Memory B cell (primary cell): Measurements from ENCODE around the gene SDF4.

Source experiments
- ATAC-seq: fragments of 150-1000 bp; cut with Tn5 transposase; 2 replicates; pipeline ENCODE4 v1.10.0; 2021; ENCODE audit warnings: low read depth, mild to moderate bottlenecking, moderate library complexity
- DNase-seq, 2 donors: peaks; one replicate each; pipeline ENCODE4 v3.0.0; 2022; ENCODE audit warnings: low spot score in 2 of 2
- H3K27ac Mint-ChIP-seq: one replicate; pipeline ENCODE4 v1.8.0; 2022; ENCODE audit warnings: mild to moderate bottlenecking, moderate library complexity, mixed read lengths
- H3K27me3 Mint-ChIP-seq: one replicate; pipeline ENCODE4 v1.8.0; 2022; ENCODE audit warnings: mixed read lengths
- H3K36me3 Mint-ChIP-seq: one replicate; pipeline ENCODE4 v1.8.0; 2022; ENCODE audit warnings: mild to moderate bottlenecking, mixed read lengths
- H3K4me1 Mint-ChIP-seq: one replicate; pipeline ENCODE4 v1.8.0; 2022; ENCODE audit warnings: mixed read lengths
- H3K4me3 Mint-ChIP-seq: one replicate; pipeline ENCODE4 v1.8.0; 2022; ENCODE audit warnings: mild to moderate bottlenecking, moderate library complexity, mixed read lengths
- H3K9me3 Mint-ChIP-seq: one replicate; pipeline ENCODE4 v1.8.0; 2022; ENCODE audit warnings: mixed read lengths

Gene SDF4

DNA sequence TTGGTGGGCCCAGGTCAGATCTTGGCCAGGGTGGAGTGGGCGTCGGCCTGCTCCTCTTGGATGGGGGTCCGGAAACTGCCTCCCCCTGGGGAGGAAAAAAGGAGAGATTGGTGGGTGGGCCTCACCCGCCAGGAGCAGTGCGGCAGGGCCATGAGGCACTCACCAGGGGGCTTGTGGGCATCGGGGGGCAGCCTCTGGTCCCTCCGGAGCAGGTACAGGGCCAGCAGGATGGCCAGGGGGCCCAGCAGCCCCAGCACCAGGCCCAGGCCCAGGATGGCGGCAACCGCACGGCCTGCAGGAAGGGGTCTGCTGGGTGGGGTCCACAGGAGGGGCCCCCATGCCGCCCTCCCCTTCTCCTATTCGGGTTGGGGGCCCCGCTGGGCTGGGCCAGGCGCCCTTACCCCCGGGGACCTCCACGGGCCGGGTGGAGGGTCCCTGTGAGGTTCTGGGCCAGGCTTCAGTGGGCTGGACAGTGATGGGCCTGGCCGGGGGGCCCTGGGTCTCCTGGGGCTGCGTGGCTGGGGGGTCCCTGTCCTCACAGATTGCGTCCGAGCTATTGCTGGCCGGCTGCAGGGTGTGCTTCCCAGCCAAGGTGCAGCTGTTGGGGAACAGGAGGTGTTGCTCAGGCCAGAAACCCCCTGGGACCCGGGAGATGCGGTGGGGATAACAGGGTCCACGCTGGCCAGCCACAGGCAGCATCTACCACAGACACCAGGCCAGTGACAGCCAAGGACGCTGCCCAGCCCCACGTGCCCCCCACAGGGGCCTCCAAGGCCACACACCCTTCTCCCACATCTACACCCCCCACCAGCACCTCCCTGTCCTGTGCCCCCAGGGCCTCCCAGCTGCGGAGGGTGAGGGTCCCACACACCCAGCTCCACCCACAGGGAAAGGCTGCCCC is 20.0 kb downstream of the SDF4 start:
- peaks cover 7% of the 10 kb centered on the region for H3K27me3 Mint-ChIP-seq
- ATAC-seq, result no peak
- no peak overlapping the region for H3K27ac Mint-ChIP-seq
- H3K36me3 Mint-ChIP-seq, result peaks cover 2% of the 10 kb centered on the region
- no peak for DNase-seq
- H3K4me1 Mint-ChIP-seq, result peaks cover 27% of the 10 kb centered on the region
- no peaks in the 10 kb centered on the region for H3K9me3 Mint-ChIP-seq
- no peak overlapping the region for H3K4me3 Mint-ChIP-seq

GRCh38 chr1:1210726-1211540 is 20.9 kb downstream of the SDF4 start:
- no peak overlapping the region for H3K27ac Mint-ChIP-seq
- H3K9me3 Mint-ChIP-seq, result no peaks in the 10 kb centered on the region
- H3K4me3 Mint-ChIP-seq, result no peak overlapping the region
- peaks cover 29% of the 10 kb centered on the region for H3K4me1 Mint-ChIP-seq
- H3K36me3 Mint-ChIP-seq, result no peaks in the 10 kb centered on the region
- DNase-seq (no peak), ATAC-seq (no peak)
- peaks cover 7% of the 10 kb centered on the region for H3K27me3 Mint-ChIP-seq

- Mint-ChIP-seq H3K9me3 (no peaks in the 10 kb centered on the region), H3K36me3 (no peaks in the 10 kb centered on the region), H3K4me1 (peaks cover 23% of the 10 kb centered on the region), H3K4me3 (peak overlapping the region; percentile 75), H3K27ac (peak overlapping the region; percentile 60), H3K27me3 (peaks cover 7% of the 10 kb centered on the region)
- DNase-seq (no peak), ATAC-seq (peak; percentile 43)
These were observed 22.9 kb downstream of the SDF4 start for GRCh38 chr1:1208713-1209433.

DNA sequence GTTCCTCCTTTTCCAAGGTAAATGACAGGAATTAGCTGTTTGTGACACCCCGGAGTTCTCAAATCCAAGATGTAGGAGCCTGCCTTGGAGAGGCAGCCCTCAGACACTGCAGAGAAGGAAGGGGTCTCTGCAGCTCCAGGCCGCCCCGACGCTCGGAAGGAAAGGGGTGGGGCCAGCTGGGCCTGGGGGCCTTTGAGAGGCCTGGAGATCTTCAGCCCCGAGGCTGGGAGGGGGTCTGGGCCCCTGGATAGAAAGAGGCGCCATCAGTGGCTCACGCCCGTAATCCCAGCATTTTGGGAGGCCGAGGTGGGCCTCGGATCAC is 24.3 kb downstream of the SDF4 start:
- no peak overlapping the region for H3K4me3 Mint-ChIP-seq
- ATAC-seq, result no peak
- H3K27me3 Mint-ChIP-seq, result peaks cover 7% of the 10 kb centered on the region
- H3K9me3 Mint-ChIP-seq, result no peaks in the 10 kb centered on the region
- H3K27ac Mint-ChIP-seq, result peak overlapping the region; percentile 60
- no peaks in the 10 kb centered on the region for H3K36me3 Mint-ChIP-seq
- DNase-seq, result no peak
- peaks cover 23% of the 10 kb centered on the region for H3K4me1 Mint-ChIP-seq

- ATAC-seq (peak; percentile 9), DNase-seq (no peak)
- peaks cover 23% of the 10 kb centered on the region for H3K4me1 Mint-ChIP-seq
- peak overlapping the region; percentile 47 for H3K27ac Mint-ChIP-seq
- no peaks in the 10 kb centered on the region for H3K36me3 Mint-ChIP-seq
- peak overlapping the region; percentile 80 for H3K4me3 Mint-ChIP-seq
- H3K9me3 Mint-ChIP-seq, result no peaks in the 10 kb centered on the region
- peaks cover 7% of the 10 kb centered on the region for H3K27me3 Mint-ChIP-seq
These were observed 24.8 kb downstream of the SDF4 start for GRCh38 chr1:1206966-1207531.

GRCh38 chr1:1206376-1206965 is 25.3 kb downstream of the SDF4 start, which contains the start of gene TNFRSF18:
TSS of gene TNFRSF18 (minus strand) at chr1:1206592. CDS start at chr1:1206571, 21 bp downstream.
- Mint-ChIP-seq H3K4me3 (peak within 1 kb of the TSS; percentile 80), H3K36me3 (no peaks in the 10 kb centered on the region), H3K4me1 (peaks cover 23% of the 10 kb centered on the region), H3K27me3 (peaks cover 7% of the 10 kb centered on the region), H3K27ac (peak within 1 kb of the TSS; percentile 47), H3K9me3 (no peaks in the 10 kb centered on the region)
- DNase-seq (peak in 1 of 2 donors; percentile 59), ATAC-seq (peak; percentile 48)

DNA sequence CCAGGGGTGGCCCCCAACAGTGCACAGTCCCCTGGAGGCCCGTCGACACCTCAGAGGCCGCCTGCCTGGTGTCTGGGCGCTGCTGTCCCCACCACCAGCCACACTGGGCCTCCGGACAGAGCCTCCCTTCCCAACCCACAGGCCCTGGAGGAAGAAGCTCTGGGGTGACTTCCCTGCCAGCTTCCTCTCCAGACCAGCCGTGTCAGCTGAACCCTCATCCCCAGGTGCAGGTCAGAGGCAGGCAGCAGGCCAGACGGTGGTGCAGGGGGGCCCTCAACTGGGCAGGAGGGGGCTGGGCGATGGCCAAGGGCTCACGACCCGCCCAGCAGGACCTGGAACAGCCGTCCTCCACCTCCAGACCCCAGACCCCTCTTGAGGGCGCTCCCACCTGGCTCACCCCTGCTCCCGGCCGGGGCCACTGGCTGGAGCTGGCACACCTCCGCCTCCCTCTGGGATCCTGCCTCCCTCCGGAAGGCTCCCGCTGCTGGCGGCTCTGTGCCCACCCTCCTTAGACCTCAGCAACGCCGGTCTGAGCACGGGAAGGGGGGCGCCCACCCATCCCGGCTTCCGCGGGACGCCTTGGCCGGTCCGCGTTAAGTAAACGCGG is 25.9 kb downstream of the SDF4 start:
- no peak for DNase-seq
- H3K4me3 Mint-ChIP-seq, result peak overlapping the region; percentile 80
- no peak overlapping the region for H3K27ac Mint-ChIP-seq
- H3K9me3 Mint-ChIP-seq, result no peaks in the 10 kb centered on the region
- H3K4me1 Mint-ChIP-seq, result peaks cover 23% of the 10 kb centered on the region
- no peaks in the 10 kb centered on the region for H3K36me3 Mint-ChIP-seq
- ATAC-seq, result no peak
- peaks cover 7% of the 10 kb centered on the region for H3K27me3 Mint-ChIP-seq

DNA sequence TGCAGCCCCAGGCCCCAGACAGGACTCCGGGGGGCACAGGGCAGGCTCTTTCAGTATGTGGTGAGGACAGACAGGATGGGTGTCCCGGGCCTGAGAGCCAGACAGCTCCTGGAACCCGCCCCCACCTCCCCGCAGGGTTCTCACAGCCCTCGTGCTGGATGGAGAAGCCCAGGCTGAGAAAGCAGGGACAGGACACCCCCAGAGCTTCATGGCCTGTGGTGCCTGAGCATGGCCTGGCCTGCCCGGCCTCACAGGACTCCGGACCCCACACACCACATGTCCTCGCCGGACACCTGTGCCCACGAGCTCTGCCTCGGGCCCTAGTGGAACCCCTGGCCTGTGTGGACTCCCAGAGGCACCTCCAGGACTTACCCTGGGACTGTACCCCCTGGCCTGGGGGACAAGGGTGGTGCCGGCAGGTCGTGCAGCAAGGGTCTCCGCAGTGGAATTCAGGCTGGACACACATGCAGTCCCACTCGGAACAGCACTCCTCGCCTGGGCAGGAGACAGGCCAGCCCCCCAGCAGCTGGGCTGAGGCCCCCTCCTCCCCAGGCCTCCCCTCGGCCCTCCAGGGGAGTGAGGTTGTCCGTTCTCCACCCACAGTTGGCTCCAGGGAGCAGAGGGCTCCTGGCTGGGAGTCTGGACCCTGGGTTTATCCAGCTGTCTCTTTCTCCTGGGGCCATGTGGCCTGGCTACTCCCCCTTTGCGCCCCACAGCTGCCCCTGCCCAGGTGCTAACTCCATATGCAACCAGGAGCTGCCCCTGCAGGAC is 26.6 kb downstream of the SDF4 start:
- DNase-seq (no peak), ATAC-seq (no peak)
- Mint-ChIP-seq H3K36me3 (no peaks in the 10 kb centered on the region), H3K4me3 (peak overlapping the region; percentile 53), H3K4me1 (peaks cover 23% of the 10 kb centered on the region), H3K27ac (no peak overlapping the region), H3K9me3 (no peaks in the 10 kb centered on the region), H3K27me3 (peaks cover 10% of the 10 kb centered on the region)

GRCh38 chr1:1204425-1204920 is 27.3 kb downstream of the SDF4 start:
- Mint-ChIP-seq H3K4me1 (peaks cover 21% of the 10 kb centered on the region), H3K27ac (no peak overlapping the region), H3K4me3 (peak overlapping the region; percentile 39), H3K27me3 (peaks cover 10% of the 10 kb centered on the region), H3K9me3 (no peaks in the 10 kb centered on the region), H3K36me3 (no peaks in the 10 kb centered on the region)
- DNase-seq (no peak), ATAC-seq (no peak)

GRCh38 chr1:1203561-1204424 is 28.0 kb downstream of the SDF4 start:
- H3K27ac Mint-ChIP-seq, result no peak overlapping the region
- H3K4me1 Mint-ChIP-seq, result peaks cover 17% of the 10 kb centered on the region
- DNase-seq, result no peak
- H3K27me3 Mint-ChIP-seq, result peaks cover 8% of the 10 kb centered on the region
- H3K36me3 Mint-ChIP-seq, result no peaks in the 10 kb centered on the region
- no peak for ATAC-seq
- no peaks in the 10 kb centered on the region for H3K9me3 Mint-ChIP-seq
- no peak overlapping the region for H3K4me3 Mint-ChIP-seq

- no peaks in the 10 kb centered on the region for H3K36me3 Mint-ChIP-seq
- no peak for ATAC-seq
- peak in 1 of 2 donors; percentile 25 for DNase-seq
- no peaks in the 10 kb centered on the region for H3K9me3 Mint-ChIP-seq
- peaks cover 4% of the 10 kb centered on the region for H3K27me3 Mint-ChIP-seq
- peaks cover 11% of the 10 kb centered on the region for H3K4me1 Mint-ChIP-seq
- no peak overlapping the region for H3K4me3 Mint-ChIP-seq
- peak overlapping the region; percentile 78 for H3K27ac Mint-ChIP-seq
These were observed 28.8 kb downstream of the SDF4 start for GRCh38 chr1:1202831-1203560.
